WI38 (cell line): Measurements from ENCODE around the gene CCDC197.

Source experiments
- H3K4me3 ChIP-seq: 2 replicates; pipeline ENCODE4 v1.5.1; 2011; ENCODE audit warnings: low read depth, mild to moderate bottlenecking, control low read depth, low read length
- CTCF ChIP-seq: IDR thresholded peaks from 2 replicates; pipeline ENCODE4 v1.5.1; 2012; ENCODE audit warnings: low read depth, mild to moderate bottlenecking, control low read depth, low read length

CCDC197 gene

GRCh38 chr14:93986955-93987354 is 10.1 kb upstream of the CCDC197 start:
- no peak overlapping the region for H3K4me3 ChIP-seq
- no peak for TF ChIP-seq CTCF

GRCh38 chr14:93987376-93987775 is 9.7 kb upstream of the CCDC197 start:
- TF ChIP-seq CTCF, result no peak
- no peak overlapping the region for H3K4me3 ChIP-seq

- TF ChIP-seq CTCF, result no peak
- H3K4me3 ChIP-seq, result no peak overlapping the region
These were observed 9.2 kb upstream of the CCDC197 start for GRCh38 chr14:93987815-93988476.

- no peak for TF ChIP-seq CTCF
These were observed 7.2 kb upstream of the CCDC197 start for GRCh38 chr14:93989939-93990338.

GRCh38 chr14:93991212-93991611 is 5.9 kb upstream of the CCDC197 start:
- no peak for TF ChIP-seq CTCF
- no peak overlapping the region for H3K4me3 ChIP-seq

More at GRCh38 chr14:93989939-93990338, 7.2 kb upstream of the CCDC197 start:
- no peak overlapping the region for H3K4me3 ChIP-seq

- no peak for TF ChIP-seq CTCF
- no peak overlapping the region for H3K4me3 ChIP-seq
These were observed 5.5 kb upstream of the CCDC197 start for GRCh38 chr14:93991649-93992048.

- H3K4me3 ChIP-seq, result no peak overlapping the region
- TF ChIP-seq CTCF, result no peak
These were observed 3.7 kb upstream of the CCDC197 start for GRCh38 chr14:93993382-93993781.
